GM21526 (cell line): Measurements from ENCODE around the gene CEP152.
"Not testable (repeated sequence)": the region's sequence is repeated elsewhere in the genome, so short reads cannot be mapped to it uniquely, and the experiment has no call there.

Experiments
- ATAC-seq: cut with Tn5 transposase; IDR thresholded peaks from one replicate; pipeline ENCODE4 v1.9.1; 2021; ENCODE audit warnings: moderate library complexity; ENCODE audit not compliant: unreplicated experiment, low FRiP score

CEP152 gene

GRCh38 chr15:48806151-48806550, 4.7 kb downstream of the CEP152 start:
- ATAC-seq: no peak

GRCh38 chr15:48805591-48805990, 5.3 kb downstream of the CEP152 start:
- no peak for ATAC-seq

GRCh38 chr15:48803877-48804276, 7.0 kb downstream of the CEP152 start:
- no peak for ATAC-seq

GRCh38 chr15:48802867-48803266, 8.0 kb downstream of the CEP152 start:
- no peak for ATAC-seq

GRCh38 chr15:48802257-48802656, 8.6 kb downstream of the CEP152 start:
- ATAC-seq: no peak

GRCh38 chr15:48800811-48801455, 9.9 kb downstream of the CEP152 start:
- ATAC-seq: no peak

GRCh38 chr15:48800245-48800644, 10.6 kb downstream of the CEP152 start:
- no peak for ATAC-seq

- ATAC-seq: no peak
Observed at GRCh38 chr15:48798319-48798718, 12.6 kb downstream of the CEP152 start.

GRCh38 chr15:48796930-48797329, 13.9 kb downstream of the CEP152 start:
- ATAC-seq: no peak

GRCh38 chr15:48796521-48796920, 14.3 kb downstream of the CEP152 start:
- no peak for ATAC-seq

GRCh38 chr15:48795901-48796300, 15.0 kb downstream of the CEP152 start:
- no peak for ATAC-seq

- peak; percentile 94 for ATAC-seq
Observed at GRCh38 chr15:48794697-48795134, 16.2 kb downstream of the CEP152 start.

GRCh38 chr15:48792408-48792807, 18.5 kb downstream of the CEP152 start:
- no peak for ATAC-seq

- ATAC-seq: not testable (repeated sequence)
Observed at GRCh38 chr15:48790466-48791115, 20.3 kb downstream of the CEP152 start.

- no peak for ATAC-seq
Observed at GRCh38 chr15:48785712-48786111, 25.2 kb downstream of the CEP152 start.

- ATAC-seq: no peak
Observed at GRCh38 chr15:48785195-48785594, 25.7 kb downstream of the CEP152 start.

GRCh38 chr15:48784756-48785155, 26.1 kb downstream of the CEP152 start:
- no peak for ATAC-seq

- ATAC-seq: no peak
Observed at GRCh38 chr15:48782911-48783310, 28.0 kb downstream of the CEP152 start.

- ATAC-seq: no peak
Observed at GRCh38 chr15:48781481-48782081, 29.3 kb downstream of the CEP152 start.

- no peak for ATAC-seq
Observed at GRCh38 chr15:48781017-48781416, 29.9 kb downstream of the CEP152 start.

- no peak for ATAC-seq
Observed at GRCh38 chr15:48778331-48778730, 32.5 kb downstream of the CEP152 start.
